ENCODE data around the gene GIMAP7. TPM values are rescaled to one million over a fixed set of nuclear protein-coding genes. Genes with fewer than 3 reads are reported as not detected.
"Not testable (repeated sequence)": the region's sequence is repeated elsewhere in the genome, so short reads cannot be mapped to it uniquely, and the experiment has no call there.

GIMAP7 gene
- 31.6 TPM for total RNA-seq

DNA sequence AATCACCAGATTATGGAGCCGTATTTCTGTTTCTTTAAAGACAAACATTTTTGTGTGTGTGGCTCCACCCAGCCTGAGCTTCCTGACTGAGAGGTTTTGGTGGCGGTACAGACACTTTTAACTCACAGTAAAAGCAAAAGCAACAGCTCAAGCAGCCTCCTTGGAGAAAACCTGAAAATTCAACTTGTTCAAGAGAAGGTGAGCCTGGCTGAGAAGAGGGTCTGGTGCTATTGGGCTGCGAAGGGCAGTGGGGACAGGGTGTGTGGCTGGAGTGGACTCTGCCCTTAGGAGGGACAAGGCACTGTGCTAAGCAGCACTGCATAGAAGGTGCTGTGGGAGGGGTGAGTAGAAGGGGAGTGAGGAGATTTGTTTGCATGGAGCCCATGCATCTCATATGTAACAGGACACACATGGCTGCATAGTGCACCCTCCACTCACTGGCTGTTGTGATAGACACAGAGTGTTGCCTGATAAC lies at the start of gene GIMAP7:
GIMAP7 (plus strand) TSS at position 125 of the 475 bp plus-strand sequence. CDS start 5,103 bp downstream, outside the sequence.
- no peak for DNase-seq (ENCODE audit: low spot score)
- intact Hi-C loops (cut with DNase I), result no loop called here

DNA sequence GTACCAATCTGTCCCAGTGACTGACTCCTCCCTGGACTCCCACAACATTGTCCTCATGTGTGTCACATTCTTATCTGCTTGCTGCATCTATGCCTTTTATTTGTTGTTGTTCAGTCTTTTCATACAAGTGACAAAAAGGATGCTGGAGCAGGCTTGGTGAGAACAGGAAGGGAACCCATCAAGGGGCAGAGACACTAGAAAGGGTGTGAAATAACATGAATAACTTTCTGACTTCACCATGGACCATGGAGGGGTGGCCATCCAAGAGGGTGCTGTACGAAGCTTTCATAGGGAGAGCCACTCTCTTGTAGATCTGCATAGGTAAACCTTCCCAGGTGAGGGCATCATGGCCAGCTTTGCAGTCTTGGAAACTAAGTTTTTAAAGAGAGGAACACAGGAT lies 49.7 kb upstream of the GIMAP7 start:
- DNase-seq (ENCODE audit: low spot score), result no peak
- intact Hi-C loops (cut with DNase I), result no loop called here
- ATAC-seq, result no peak

More for the DNA sequence above, at the start of gene GIMAP7:
- peak; percentile 55 for ATAC-seq

- DNase-seq (ENCODE audit: low spot score) (no peak), ATAC-seq (no peak)
- intact Hi-C loops (cut with DNase I), result no loop called here
These were observed 49.3 kb upstream of the GIMAP7 start for GRCh38 chr7:150465414-150465813.

DNA sequence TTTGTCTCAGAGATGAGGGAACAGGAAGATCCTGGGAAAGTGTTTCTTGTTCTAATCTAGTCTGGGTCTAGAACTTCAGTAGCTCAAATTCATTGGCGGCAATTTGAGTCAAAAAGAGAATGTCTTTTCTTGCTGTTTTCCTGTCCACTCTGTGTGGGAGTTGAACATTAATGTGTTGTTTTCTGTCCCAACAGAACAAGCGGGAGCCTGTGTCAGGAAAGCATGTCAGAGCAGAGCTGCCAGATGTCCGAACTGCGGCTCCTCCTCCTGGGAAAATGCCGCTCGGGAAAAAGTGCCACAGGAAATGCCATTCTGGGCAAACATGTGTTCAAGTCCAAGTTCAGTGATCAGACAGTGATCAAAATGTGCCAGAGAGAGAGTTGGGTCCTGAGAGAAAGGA lies 48.2 kb upstream of the GIMAP7 start:
- intact Hi-C loops (cut with DNase I), result no loop called here
- peak; percentile 55 for ATAC-seq
- DNase-seq (ENCODE audit: low spot score), result no peak

GRCh38 chr7:150468241-150468640 lies 46.4 kb upstream of the GIMAP7 start:
- ATAC-seq (no peak), DNase-seq (ENCODE audit: low spot score) (no peak)
- intact Hi-C loops (cut with DNase I), result no loop called here

DNA sequence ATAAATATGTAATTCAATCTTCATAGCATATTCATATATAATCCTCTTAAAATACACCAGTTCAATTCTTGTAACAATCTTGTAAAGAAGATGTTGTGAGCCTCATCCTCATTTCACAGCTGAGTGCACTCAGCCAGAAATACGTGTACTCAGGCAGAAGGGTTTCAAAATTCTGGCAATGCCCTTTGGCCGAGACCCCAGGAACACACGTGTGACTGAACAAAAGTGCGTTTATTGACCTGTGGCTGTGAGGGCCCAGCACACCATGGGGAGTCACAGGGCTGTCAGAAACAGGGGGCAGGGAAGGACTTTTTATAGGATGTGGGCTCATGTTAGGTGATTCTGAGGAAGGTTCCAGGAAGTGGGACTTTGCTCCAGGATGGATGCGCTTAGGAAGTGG lies 42.8 kb upstream of the GIMAP7 start:
- DNase-seq (ENCODE audit: low spot score), result no peak
- ATAC-seq, result no peak
- intact Hi-C loops (cut with DNase I), result no loop called here

- ATAC-seq (no peak), DNase-seq (ENCODE audit: low spot score) (no peak)
- intact Hi-C loops (cut with DNase I), result no loop called here
These were observed 40.8 kb upstream of the GIMAP7 start for GRCh38 chr7:150473902-150474301.

DNA sequence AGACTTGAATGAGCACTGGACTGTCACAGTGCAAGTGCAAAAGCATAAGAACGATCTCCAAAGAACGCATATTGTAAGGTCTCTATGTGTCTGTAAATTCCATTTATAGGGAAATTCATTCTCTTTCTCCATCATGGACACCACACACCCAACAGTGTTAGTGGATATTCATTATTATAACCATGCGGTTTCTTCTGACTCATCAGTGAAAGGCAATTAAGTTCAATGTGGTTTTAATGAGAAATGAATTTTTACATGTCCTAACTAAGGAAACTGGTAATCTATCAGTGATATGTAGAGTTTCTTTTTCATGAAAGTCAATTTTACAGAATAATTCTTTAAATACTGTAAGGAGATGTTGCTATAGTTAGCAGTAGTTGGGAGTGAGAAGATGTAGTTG lies 38.4 kb upstream of the GIMAP7 start:
- intact Hi-C loops (cut with DNase I), result no loop called here
- ATAC-seq, result no peak

DNA sequence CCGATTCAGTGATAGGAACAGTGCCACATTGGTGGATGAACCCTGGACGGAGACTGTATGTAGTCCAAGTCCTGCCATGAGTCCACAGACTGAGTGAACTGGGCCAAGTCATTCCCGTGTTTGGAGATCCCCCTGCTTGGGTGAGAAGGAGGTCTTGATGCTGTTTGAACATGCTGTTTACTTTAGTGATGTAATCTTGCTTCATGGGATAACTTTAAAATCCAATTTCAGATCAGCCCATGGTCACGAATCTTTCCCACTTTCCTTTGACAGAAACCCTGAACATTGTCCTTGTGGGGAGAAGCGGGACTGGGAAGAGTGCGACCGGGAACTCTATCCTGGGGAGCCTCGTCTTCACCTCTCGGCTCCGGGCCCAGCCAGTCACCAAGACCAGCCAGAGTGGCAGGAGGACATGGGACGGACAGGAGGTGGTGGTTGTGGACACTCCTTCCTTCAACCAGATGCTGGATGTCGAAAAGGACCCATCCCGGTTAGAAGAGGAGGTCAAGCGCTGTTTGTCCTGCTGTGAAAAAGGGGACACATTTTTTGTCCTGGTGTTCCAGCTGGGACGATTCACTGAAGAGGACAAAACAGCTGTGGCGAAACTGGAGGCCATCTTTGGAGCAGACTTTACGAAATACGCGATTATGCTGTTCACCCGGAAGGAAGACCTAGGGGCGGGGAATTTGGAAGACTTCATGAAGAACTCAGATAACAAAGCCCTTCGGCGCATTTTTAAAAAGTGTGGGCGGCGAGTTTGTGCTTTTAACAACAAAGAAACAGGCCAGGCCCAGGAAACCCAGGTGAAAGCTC lies 37.6 kb upstream of the GIMAP7 start:
- intact Hi-C loops (cut with DNase I), result no loop called here
- DNase-seq (ENCODE audit: low spot score) (no peak), ATAC-seq (no peak)

More for the DNA sequence above, 38.4 kb upstream of the GIMAP7 start:
- DNase-seq (ENCODE audit: low spot score), result no peak

- no peak for DNase-seq (ENCODE audit: low spot score)
- intact Hi-C loops (cut with DNase I), result no loop called here
- ATAC-seq, result no peak
These were observed 35.5 kb upstream of the GIMAP7 start for GRCh38 chr7:150479023-150479716.

DNA sequence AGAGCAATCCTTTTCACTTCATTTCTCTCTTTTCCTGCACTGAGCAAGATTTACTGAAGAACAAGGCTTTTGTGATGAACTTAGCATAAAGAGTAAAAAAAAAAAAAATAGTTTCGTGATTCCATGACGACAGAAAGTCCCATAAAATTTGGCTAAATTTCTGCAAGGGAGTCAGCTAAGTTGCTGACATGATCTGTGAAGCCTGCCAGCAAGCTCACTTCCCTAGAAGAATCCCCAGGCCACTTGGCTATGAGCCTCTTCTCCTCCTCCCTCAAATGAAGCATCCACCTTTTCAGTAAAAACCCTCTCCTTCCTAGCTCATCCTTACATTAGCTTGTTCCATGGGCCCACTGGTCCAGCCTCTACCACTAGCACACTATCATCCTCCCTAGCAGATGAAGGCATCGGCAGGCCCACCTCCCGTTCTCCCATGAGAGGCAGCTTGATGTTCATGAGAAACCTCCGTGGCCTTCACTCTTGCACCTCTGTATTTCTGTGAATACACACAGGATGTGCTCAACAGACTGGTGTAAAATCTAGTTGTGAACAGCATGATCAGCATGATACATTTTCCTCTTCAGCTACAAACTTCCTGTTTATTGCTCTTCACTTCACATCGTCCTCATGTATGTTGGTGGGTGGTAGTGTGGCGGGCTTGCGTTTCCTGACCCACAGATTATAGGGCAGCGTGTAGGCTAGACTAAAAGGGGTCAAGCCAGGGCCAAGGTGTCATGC lies 33.3 kb upstream of the GIMAP7 start:
- ATAC-seq (peak; percentile 53), DNase-seq (ENCODE audit: low spot score) (no peak)
- intact Hi-C loops (cut with DNase I), result no loop called here

- intact Hi-C loops (cut with DNase I), result no loop called here
- no peak for DNase-seq (ENCODE audit: low spot score)
- no peak for ATAC-seq
These were observed 32.8 kb upstream of the GIMAP7 start for GRCh38 chr7:150481922-150482321.

DNA sequence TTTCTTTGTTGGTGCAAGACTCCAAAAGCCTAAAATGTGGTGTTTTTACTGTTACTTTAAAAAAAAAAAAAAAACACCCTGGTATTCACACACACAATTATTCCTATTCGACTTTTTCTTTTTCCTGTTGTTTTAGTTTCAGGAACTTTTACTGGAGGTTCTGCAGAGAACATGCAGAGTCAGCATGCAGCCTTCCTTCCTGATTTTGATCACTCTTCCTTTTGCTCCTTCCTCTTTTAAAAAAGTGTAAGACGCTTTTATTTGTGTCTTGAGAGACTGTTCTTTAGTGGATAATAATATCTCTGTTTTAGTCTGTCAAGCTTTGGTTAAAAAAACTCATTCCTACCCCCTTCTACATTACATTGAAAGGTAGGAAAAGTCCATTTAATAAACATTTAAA lies 31.2 kb upstream of the GIMAP7 start:
- DNase-seq (ENCODE audit: low spot score); ATAC-seq; intact Hi-C loops (cut with DNase I): not testable (repeated sequence)

- ATAC-seq; intact Hi-C loops (cut with DNase I); DNase-seq (ENCODE audit: low spot score): not testable (repeated sequence)
These were observed 30.6 kb upstream of the GIMAP7 start for GRCh38 chr7:150484071-150484470.

- ATAC-seq (no peak), DNase-seq (ENCODE audit: low spot score) (no peak)
- intact Hi-C loops (cut with DNase I), result no loop called here
These were observed 27.0 kb upstream of the GIMAP7 start for GRCh38 chr7:150487625-150488024.

GRCh38 chr7:150489782-150490181 lies 24.9 kb upstream of the GIMAP7 start:
- DNase-seq (ENCODE audit: low spot score) (no peak), ATAC-seq (no peak)
- intact Hi-C loops (cut with DNase I), result no loop called here

- ATAC-seq; DNase-seq (ENCODE audit: low spot score); intact Hi-C loops (cut with DNase I): not testable (repeated sequence)
These were observed 21.2 kb upstream of the GIMAP7 start for GRCh38 chr7:150493442-150493841.

DNA sequence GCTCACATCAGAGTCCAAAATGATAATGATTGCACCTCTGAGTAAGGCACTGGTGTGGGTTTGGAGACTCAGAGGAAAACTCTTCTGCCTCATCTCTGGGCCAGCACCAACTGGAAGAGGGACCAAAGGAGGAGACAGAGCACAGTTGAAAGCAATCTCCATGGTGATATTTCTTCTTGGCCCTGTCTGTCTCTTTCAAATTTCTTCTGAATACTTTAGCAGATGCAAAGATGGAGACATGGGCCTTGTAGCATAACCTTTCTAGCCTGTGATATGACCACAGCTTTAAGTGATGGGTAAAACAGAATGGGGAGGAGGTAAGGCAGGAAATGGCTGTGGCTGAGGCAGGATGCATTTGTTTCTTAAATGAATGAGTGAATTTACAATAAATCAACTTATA lies 12.2 kb upstream of the GIMAP7 start:
- DNase-seq (ENCODE audit: low spot score) (no peak), ATAC-seq (no peak)
- intact Hi-C loops (cut with DNase I), result no loop called here

DNA sequence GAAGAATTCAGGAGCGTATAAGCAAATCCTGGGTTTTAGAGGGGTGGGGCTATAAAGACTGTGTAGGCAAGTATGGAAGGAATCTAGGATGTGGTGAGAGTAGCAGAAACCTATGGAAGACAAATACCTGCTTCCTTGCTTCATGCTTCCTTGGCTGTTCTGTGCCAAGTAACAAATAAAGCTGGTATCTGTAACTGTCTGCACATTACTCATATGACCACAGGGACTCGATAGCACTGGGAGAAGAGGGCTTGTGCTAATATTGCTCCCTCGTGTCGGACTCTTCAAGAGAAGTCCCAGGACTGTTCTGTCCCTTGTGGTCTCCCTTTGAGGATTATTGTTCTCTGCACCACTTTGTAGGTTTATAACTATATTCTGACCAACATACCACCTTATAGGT lies 11.5 kb upstream of the GIMAP7 start:
- intact Hi-C loops (cut with DNase I), result no loop called here
- DNase-seq (ENCODE audit: low spot score) (no peak), ATAC-seq (no peak)

DNA sequence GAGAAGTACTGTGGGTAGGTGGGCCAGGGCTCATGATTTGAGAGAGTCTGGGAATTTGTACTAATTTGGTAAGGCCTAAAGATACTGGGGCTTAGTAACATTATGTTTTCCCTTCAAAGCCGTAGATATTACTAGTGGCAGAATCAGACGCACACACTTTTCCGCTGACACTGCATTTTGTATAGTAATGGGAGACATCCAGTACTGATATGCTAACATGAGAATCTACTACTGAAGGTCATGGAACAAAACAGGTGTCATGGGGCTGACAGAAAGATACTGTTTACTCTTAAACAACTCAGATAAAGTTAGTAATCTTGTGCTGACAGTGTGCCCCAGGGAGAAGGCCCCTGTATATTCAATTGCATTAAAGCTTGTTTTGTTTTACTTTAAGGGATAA lies 11.1 kb upstream of the GIMAP7 start:
- no peak for DNase-seq (ENCODE audit: low spot score)
- no peak for ATAC-seq
- intact Hi-C loops (cut with DNase I), result no loop called here
